Measurements from ENCODE around the gene WNT1.

DNA sequence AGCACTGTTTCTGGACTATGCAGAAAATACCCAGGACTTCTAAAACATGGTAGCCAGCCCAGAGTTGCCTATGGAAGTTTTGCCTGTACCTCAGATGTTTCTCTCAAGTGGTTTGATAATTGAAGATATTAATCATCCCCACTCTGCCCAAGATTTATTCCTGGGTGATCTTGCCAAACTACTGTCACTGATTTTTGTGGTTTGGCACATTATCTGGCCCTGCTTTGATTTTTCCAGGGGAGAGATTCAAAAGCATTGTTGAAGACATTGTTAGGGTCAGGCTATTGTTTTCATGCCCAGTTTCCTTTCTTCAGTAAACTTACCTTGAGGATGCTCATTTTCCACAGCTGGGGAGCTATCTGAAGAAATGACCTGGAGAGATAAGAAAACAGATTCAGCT, 34.6 kb downstream of the WNT1 start:
- no peak for TF ChIP-seq GATA2 (IDR thresholded peaks at IDR 0.05; ENCODE audit: low read depth, low read length)
- no peak for TF ChIP-seq GATA3 (IDR thresholded peaks at IDR 0.05; ENCODE audit: low read depth, low read length)

All from SH-SY5Y (cell line).